ENCODE results near the gene SORCS2. TPM values are rescaled to one million over a fixed set of nuclear protein-coding genes. Genes with fewer than 3 reads are reported as not detected.

Gene SORCS2
- polyA plus RNA-seq, 1 of the 3 experiments (the other 2 are of a cell fraction) = 1.6 TPM

DNA sequence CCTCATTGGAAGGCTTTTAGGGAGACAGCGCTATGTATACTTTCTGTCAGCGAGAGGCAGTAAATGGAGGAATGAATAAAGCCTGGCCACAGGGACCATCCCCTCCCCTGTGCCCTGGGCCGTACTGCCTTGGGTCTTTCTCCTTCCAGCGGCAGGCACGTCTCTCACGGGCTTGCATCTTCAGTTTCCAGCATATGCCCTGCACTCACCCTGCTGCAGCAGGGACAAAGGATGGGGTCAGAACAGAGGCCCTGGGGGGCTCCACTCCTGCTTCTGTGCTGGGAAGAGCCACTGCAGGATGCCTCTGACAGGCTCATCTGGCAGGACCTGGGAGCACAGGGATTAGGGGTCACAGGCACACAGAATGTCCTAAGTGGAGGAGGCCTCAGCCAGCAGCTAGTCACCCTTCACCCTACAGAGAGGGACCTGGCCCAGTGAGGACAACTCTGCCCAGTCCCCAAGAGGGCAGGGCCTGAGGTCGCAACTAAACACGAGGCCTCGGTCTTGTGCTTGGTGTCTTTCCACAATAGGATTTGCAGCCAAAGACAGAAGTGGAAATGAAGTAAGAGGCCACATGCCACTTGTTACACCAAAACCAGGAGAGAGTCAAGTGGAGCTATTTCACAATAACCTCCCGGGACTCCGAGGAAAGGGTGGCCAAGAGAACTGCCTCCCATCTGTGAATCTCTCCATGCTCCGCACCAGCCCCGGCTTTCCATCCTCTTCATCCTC lies 596.5 kb downstream of the SORCS2 start:
- H3K4me3 ChIP-seq (ENCODE audit: low read depth in 2 of 2, low read length in 1 of 2) = no peak overlapping the region
- TF ChIP-seq TAF1 (IDR thresholded peaks at IDR 0.05; ENCODE audit: borderline replicate concordance, low read depth, low read length) (no peak), MAX (IDR thresholded peaks at IDR 0.05; ENCODE audit: low read depth) (no peak), SIN3A (IDR thresholded peaks at IDR 0.05; ENCODE audit: borderline replicate concordance, low read depth, low read length) (no peak), RXRA (IDR thresholded peaks at IDR 0.05; ENCODE audit: borderline replicate concordance, low read depth) (no peak), FOXM1 (IDR thresholded peaks at IDR 0.05; ENCODE audit: low read depth) (no peak), POLR2AphosphoS5 (IDR thresholded peaks at IDR 0.05; ENCODE audit: low read depth, low read length) (no peak), TEAD4 (IDR thresholded peaks at IDR 0.05; ENCODE audit: borderline replicate concordance, insufficient read depth) (no peak), USF1 (IDR thresholded peaks at IDR 0.05; ENCODE audit: borderline replicate concordance, low read depth) (no peak), YY1 (IDR thresholded peaks at IDR 0.05; ENCODE audit: low read depth) (no peak), CTCF (IDR thresholded peaks at IDR 0.05) (no peak), MXI1 (IDR thresholded peaks at IDR 0.05; ENCODE audit: low read depth, low read length) (no peak), USF2 (IDR thresholded peaks at IDR 0.05; ENCODE audit: borderline replicate concordance, low read depth, low read length) (no peak), GATA2 (CRISPR knock-in tag; IDR thresholded peaks at IDR 0.05) (no peak), EP300 (IDR thresholded peaks at IDR 0.05; ENCODE audit: borderline replicate concordance in 1 of 2, low read depth in 1 of 2, low read length in 1 of 2) (no peak), TCF12 (IDR thresholded peaks at IDR 0.05) (no peak)
- TF ChIP-seq, protein P1, sequence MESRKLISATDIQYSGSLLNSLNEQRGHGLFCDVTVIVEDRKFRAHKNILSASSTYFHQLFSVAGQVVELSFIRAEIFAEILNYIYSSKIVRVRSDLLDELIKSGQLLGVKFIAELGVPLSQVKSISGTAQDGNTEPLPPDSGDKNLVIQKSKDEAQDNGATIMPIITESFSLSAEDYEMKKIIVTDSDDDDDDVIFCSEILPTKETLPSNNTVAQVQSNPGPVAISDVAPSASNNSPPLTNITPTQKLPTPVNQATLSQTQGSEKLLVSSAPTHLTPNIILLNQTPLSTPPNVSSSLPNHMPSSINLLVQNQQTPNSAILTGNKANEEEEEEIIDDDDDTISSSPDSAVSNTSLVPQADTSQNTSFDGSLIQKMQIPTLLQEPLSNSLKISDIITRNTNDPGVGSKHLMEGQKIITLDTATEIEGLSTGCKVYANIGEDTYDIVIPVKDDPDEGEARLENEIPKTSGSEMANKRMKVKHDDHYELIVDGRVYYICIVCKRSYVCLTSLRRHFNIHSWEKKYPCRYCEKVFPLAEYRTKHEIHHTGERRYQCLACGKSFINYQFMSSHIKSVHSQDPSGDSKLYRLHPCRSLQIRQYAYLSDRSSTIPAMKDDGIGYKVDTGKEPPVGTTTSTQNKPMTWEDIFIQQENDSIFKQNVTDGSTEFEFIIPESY (IDR thresholded peaks at IDR 0.05; ENCODE audit: borderline replicate concordance, low read depth) = no peak
- H3K4me1 ChIP-seq (ENCODE audit: control insufficient read depth in 1 of 2, insufficient read depth in 2 of 2, low read depth in 1 of 2, low read length in 1 of 2) = peaks cover 31 to 34% of the 10 kb centered on the region in 2 experiments
- H3K9me3 ChIP-seq = no peaks in the 10 kb centered on the region
- CTCF ChIA-PET = interaction anchor here (0.6 to 8.9 kb wide), 4 partner anchors 16 to 140 kb away, joined by 3 to 66 read pairs (median 4); no protein-coding TSS in a partner anchor
- no peak for DNase-seq
- peaks cover 57% of the 10 kb centered on the region for H3F3A ChIP-seq (replicated peaks; ENCODE audit: insufficient read depth)
- H3K9me2 ChIP-seq = no peaks in the 10 kb centered on the region
- no peak overlapping the region for H2AFZ ChIP-seq (ENCODE audit: low read depth)
- peak overlapping the region; percentile 22 to 47 for H3K27ac ChIP-seq (ENCODE audit: low read depth in 2 of 2, low read length in 1 of 2)
- peaks cover 73 to 79% of the 10 kb centered on the region in 2 experiments for H3K36me3 ChIP-seq (replicated peaks in 1 of 2; ENCODE audit: control insufficient read depth in 1 of 2, insufficient read depth in 2 of 2, low read length in 1 of 2)
- POLR2A ChIA-PET = no interaction called here
- H3K4me2 ChIP-seq = no peak overlapping the region
- WGBS (ENCODE audit: low lambda C conversion rate) = 96% methylated on average over 10 of the region's 13 CpGs
- H3K79me2 ChIP-seq (ENCODE audit: insufficient read depth) = peaks cover 89% of the 10 kb centered on the region
- no peaks in the 10 kb centered on the region for H3K27me3 ChIP-seq (ENCODE audit: insufficient read depth)
- no peak overlapping the region for H3K9ac ChIP-seq
- H4K20me1 ChIP-seq (ENCODE audit: insufficient read depth) = peaks cover 47% of the 10 kb centered on the region

Measured in SK-N-SH (cell line).